ENCODE results near the gene CEMIP2. TPM values are rescaled to one million over a fixed set of nuclear protein-coding genes. Genes with fewer than 3 reads are reported as not detected.
"Not testable (repeated sequence)": the region's sequence is repeated elsewhere in the genome, so short reads cannot be mapped to it uniquely, and the experiment has no call there.

Gene CEMIP2
- total RNA-seq, 1 donor from 2014 or later, result 44.2 TPM

- intact Hi-C loops (cut with micrococcal nuclease), result loop anchor here (2.0 kb wide), 1 partner anchor 70 kb away; no protein-coding TSS in a partner anchor
Measured at GRCh38 chr9:71681104-71681707, 87.1 kb downstream of the CEMIP2 start.

- intact Hi-C loops (cut with micrococcal nuclease), result loop anchor here (2.0 kb wide), 1 partner anchor 70 kb away; no protein-coding TSS in a partner anchor
Measured at GRCh38 chr9:71680189-71680980, 87.9 kb downstream of the CEMIP2 start.

- intact Hi-C loops (cut with micrococcal nuclease), result loop anchor here (5.0 kb wide), 1 partner anchor 37 kb away; no protein-coding TSS in a partner anchor
Measured at GRCh38 chr9:71678999-71679398, 89.3 kb downstream of the CEMIP2 start.

GRCh38 chr9:71677209-71677608, 91.1 kb downstream of the CEMIP2 start:
- intact Hi-C loops (cut with micrococcal nuclease), result loop anchor here (5.0 kb wide), 1 partner anchor 35 kb away; no protein-coding TSS in a partner anchor

DNA sequence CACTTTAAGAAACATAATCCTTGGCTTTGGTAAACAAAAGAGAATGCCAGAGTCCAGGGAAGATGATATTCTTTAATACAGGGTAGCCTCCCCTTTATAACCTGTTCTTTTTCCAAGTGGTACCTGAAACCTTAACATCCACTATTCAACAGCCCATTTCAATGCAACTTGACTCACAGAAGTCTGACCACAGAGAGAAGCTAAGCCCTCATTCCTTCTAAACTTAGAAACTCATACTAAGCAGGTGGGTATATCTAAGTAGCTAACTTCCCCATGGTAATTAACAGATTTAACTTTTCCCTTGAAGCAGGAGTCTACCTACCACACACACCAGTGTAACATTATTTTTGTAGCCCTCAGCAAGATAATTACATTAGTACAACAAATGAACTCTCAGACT, 91.9 kb downstream of the CEMIP2 start:
- intact Hi-C loops (cut with micrococcal nuclease), result loop anchor here (5.0 kb wide), 1 partner anchor 34 kb away; no protein-coding TSS in a partner anchor

GRCh38 chr9:71675857-71676165, 92.5 kb downstream of the CEMIP2 start:
- intact Hi-C loops (cut with micrococcal nuclease), result loop anchor here (5.0 kb wide), 1 partner anchor 34 kb away; no protein-coding TSS in a partner anchor

GRCh38 chr9:71675105-71675856, 93.0 kb downstream of the CEMIP2 start:
- intact Hi-C loops (cut with micrococcal nuclease), result loop anchor here (5.0 kb wide), 1 partner anchor 33 kb away; no protein-coding TSS in a partner anchor

DNA sequence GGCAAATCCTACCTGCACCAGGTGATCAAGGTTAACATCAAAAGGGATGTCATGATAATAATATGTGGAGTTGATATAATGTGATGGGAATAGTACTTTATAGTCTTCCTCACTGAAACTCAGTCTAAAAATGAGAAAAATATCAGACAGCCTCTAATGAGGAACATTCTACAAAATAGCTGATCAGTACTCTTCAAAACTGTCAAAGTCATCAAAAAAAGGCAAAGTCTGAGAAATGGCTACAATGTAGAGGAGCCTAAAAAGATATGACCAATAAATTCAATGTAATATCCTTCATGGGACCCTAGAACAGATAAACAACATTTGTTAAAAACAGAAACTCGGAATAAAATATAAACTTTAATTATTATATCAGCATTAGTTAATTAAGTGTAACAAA, 95.7 kb downstream of the CEMIP2 start:
- intact Hi-C loops (cut with micrococcal nuclease), result no loop called here

GRCh38 chr9:71671289-71671688, 97.0 kb downstream of the CEMIP2 start:
- intact Hi-C loops (cut with micrococcal nuclease), result no loop called here

GRCh38 chr9:71670121-71670520, 98.2 kb downstream of the CEMIP2 start:
- intact Hi-C loops (cut with micrococcal nuclease), result no loop called here

DNA sequence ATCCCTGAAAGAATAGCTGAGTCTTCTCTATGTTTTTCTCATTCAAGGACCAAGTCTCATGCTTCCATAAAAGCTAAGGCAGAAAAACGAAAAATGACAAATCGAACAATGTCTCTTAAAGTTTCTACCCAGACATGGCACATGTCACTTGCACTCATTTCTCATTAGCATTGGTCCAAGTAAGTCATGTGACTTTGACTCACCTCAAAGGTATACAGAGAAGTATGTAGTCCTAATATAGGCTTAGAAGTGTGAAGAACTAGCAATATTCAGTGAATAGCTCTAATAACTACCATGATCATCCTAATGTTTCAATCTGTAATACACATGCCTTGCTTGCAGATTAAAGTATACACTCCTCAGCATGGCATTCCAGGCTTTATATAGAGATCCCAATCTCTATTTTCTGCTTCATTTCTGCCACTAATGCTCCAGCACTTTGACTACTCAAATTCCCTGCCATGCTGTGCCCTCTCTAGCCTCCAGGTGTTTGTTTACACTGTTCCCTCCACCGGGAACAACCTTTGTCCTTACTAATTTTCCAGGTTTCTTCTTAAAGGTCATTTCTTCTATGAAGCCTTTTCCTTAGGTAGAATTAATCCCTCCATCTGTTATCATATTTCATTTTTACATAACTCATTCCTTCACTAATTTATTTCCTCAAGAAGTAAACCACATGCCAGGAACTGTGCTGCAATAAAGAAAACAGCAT, 98.9 kb downstream of the CEMIP2 start:
- intact Hi-C loops (cut with micrococcal nuclease), result no loop called here

DNA sequence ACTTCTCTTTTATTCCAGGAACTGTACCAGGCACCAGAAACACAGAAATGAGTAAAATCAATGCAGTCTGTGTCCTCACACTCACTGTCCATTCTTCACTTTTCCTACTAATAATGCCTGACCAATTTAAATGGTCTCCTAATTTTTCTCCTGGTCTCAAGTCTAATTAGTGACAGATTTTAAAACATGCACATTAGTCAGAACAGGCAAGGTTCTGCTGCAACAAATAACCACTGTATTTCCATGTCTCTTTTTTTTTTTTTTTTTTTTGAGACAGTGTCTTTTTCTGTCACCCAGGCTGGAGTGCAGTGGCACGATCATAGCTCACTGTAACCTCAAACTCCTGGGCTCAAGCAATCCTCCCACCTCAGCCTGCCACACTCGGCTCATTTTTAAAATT, 99.6 kb downstream of the CEMIP2 start:
- intact Hi-C loops (cut with micrococcal nuclease), result no loop called here

GRCh38 chr9:71665247-71665646, 103.1 kb downstream of the CEMIP2 start:
- intact Hi-C loops (cut with micrococcal nuclease), result no loop called here

- intact Hi-C loops (cut with micrococcal nuclease), result no loop called here
Measured at GRCh38 chr9:71664566-71664965, 103.7 kb downstream of the CEMIP2 start.

GRCh38 chr9:71663931-71664459, 104.3 kb downstream of the CEMIP2 start:
- intact Hi-C loops (cut with micrococcal nuclease), result no loop called here

DNA sequence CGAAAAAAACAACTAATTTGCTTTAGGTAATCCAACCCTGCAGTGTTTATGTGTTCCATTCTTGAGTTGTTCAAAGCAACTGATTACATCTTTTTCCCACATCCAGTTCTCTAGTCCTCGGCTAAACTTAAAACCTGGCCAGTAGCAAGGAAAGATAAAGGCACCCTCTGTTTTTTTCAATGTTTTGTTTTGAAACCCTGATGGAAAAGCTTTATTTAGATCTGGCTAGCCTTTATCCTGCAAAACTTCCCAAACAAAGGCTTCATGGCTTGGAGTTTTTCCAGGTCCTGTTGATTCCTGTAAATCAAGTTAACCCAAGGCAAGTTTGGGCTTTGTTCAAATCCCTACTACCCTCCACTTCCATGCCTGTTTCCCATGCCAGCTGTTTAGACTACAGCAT, 105.1 kb downstream of the CEMIP2 start:
- intact Hi-C loops (cut with micrococcal nuclease), result no loop called here

GRCh38 chr9:71662082-71662481, 106.2 kb downstream of the CEMIP2 start:
- intact Hi-C loops (cut with micrococcal nuclease), result no loop called here

GRCh38 chr9:71657276-71657675, 111.0 kb downstream of the CEMIP2 start:
- intact Hi-C loops (cut with micrococcal nuclease), result not testable (repeated sequence)

DNA sequence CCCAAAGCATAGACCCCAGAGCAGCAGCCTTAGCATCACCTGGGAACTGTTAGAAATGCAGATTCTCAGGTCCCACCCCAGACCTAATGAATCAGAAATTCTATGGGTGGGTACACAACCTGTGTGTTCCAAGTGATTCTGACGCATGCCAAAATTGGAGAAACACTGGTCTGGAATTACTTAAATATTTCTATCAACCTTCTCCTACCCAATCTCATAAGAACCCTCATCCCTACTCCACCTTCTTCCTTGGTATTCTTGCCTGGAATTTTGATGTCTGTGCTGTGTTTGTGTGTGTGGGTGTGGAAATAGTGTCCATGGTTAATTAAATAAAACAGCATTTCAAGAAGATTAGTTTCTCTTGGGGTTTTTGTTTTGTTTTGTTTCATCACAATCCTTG, 111.8 kb downstream of the CEMIP2 start:
- intact Hi-C loops (cut with micrococcal nuclease), result no loop called here

DNA sequence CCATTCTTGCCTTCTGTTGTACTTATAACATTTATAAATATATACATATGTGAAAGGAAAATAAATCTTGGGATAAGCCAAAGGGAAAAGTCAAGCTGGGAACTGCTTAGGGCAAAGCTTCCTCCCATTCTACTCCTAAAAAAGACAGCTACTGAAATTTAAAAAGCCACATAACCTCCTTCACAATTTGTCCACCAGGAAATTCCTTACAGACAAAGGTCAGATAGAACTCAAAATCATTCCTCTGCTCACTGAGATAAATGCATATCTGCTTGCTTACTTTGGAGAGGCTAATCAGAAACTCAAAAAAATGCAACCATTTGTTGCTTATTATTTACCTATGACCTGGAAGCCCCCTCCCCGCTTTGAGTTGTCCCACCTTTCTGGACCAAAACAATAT, 112.5 kb downstream of the CEMIP2 start:
- intact Hi-C loops (cut with micrococcal nuclease), result no loop called here

- intact Hi-C loops (cut with micrococcal nuclease), result no loop called here
Measured at GRCh38 chr9:71655141-71655540, 113.2 kb downstream of the CEMIP2 start.

Measured in T-helper 2 cell treated with Interferon-gamma antibody and Interleukin-4, amounts not matched to agents 100 ng/mL and 5 ng/mL, for 36 hours (primary cell).